OCI-LY7 (cell line): ENCODE data around the gene DTWD2.
"Not testable (repeated sequence)": the region's sequence is repeated elsewhere in the genome, so short reads cannot be mapped to it uniquely, and the experiment has no call there.

Experiments used
- EZH2phosphoT487 ChIP-seq: fragments of 200-600 bp; sonication (generic); IDR thresholded peaks from 2 replicates; pipeline ENCODE4 v1.6.1; 2018; ENCODE audit warnings: low read depth, borderline replicate concordance, mild to moderate bottlenecking, mixed run types, antibody characterized with exemption, low read length, moderate library complexity, mixed read lengths
- TF ChIP-seq, protein P1 (sequence below): fragments of 200-600 bp; sonication (generic); conservative IDR thresholded peaks from 2 replicates; pipeline ENCODE4 v1.5.1; 2014; ENCODE audit warnings: mild to moderate bottlenecking, antibody characterized with exemption, low read length, moderate library complexity, mixed read lengths

- TF ChIP-seq, protein P1, sequence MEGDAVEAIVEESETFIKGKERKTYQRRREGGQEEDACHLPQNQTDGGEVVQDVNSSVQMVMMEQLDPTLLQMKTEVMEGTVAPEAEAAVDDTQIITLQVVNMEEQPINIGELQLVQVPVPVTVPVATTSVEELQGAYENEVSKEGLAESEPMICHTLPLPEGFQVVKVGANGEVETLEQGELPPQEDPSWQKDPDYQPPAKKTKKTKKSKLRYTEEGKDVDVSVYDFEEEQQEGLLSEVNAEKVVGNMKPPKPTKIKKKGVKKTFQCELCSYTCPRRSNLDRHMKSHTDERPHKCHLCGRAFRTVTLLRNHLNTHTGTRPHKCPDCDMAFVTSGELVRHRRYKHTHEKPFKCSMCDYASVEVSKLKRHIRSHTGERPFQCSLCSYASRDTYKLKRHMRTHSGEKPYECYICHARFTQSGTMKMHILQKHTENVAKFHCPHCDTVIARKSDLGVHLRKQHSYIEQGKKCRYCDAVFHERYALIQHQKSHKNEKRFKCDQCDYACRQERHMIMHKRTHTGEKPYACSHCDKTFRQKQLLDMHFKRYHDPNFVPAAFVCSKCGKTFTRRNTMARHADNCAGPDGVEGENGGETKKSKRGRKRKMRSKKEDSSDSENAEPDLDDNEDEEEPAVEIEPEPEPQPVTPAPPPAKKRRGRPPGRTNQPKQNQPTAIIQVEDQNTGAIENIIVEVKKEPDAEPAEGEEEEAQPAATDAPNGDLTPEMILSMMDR: not testable (repeated sequence)
- not testable (repeated sequence) for TF ChIP-seq EZH2phosphoT487
Observed at GRCh38 chr5:118849507-118849906, 138.8 kb downstream of the DTWD2 start.
